RWPE1 (cell line): ENCODE measurements around the gene FNDC3B.

Source experiments
- CTCF ChIA-PET: fragments of 350-600 bp; sonication (Branson Sonifier 250); formaldehyde crosslinking; extraction: SDS; loops from one replicate; lab custom pipeline; 2021; lab: Yijun Ruan, JAX
- POLR2A ChIA-PET: fragments of 400-600 bp; formaldehyde crosslinking; extraction: SDS; loops from one replicate; lab custom pipeline; 2020; ENCODE audit warnings: antibody characterized with exemption; ENCODE audit not compliant: low non-redundant PET; lab: Yijun Ruan, JAX
- DNase-seq: peaks from one replicate; pipeline ENCODE4 v3.0.0; 2012; ENCODE audit warnings: low spot score
- H3K27ac ChIP-seq: fragments of 450-650 bp; 2 replicates; pipeline ENCODE4 v1.5.1; 2017
- CTCF ChIP-seq: fragments of 450-650 bp; conservative IDR thresholded peaks from 2 replicates; pipeline ENCODE4 v1.5.1; 2017; ENCODE audit warnings: low read depth, mild to moderate bottlenecking

FNDC3B gene

GRCh38 chr3:172043766-172044165 lies 4.4 kb downstream of the FNDC3B start:
- DNase-seq: no peak
- no peak for TF ChIP-seq CTCF
- ChIA-PET POLR2A (no interaction called here), CTCF (no interaction called here)
- H3K27ac ChIP-seq: no peak overlapping the region

- ChIA-PET POLR2A (no interaction called here), CTCF (interaction anchor here (0.6 kb wide), 3 partner anchors 10 to 255 kb away, joined by 3 read pairs; no protein-coding TSS in a partner anchor)
- no peak for TF ChIP-seq CTCF
- DNase-seq: no peak
- H3K27ac ChIP-seq: no peak overlapping the region
These were observed 5.6 kb downstream of the FNDC3B start for GRCh38 chr3:172044833-172045585.

- no peak for TF ChIP-seq CTCF
- ChIA-PET CTCF (interaction anchor here (0.7 kb wide), 1 partner anchor 645 kb away, joined by 3 read pairs; no protein-coding TSS in a partner anchor), POLR2A (no interaction called here)
- no peak for DNase-seq
- no peak overlapping the region for H3K27ac ChIP-seq
These were observed 7.0 kb downstream of the FNDC3B start for GRCh38 chr3:172046268-172046915.

GRCh38 chr3:172047567-172048115 lies 8.3 kb downstream of the FNDC3B start:
- ChIA-PET POLR2A (no interaction called here), CTCF (interaction anchor here (0.6 kb wide), 1 partner anchor 48 kb away, joined by 3 read pairs; no protein-coding TSS in a partner anchor)

GRCh38 chr3:172048599-172048998 lies 9.2 kb downstream of the FNDC3B start:
- H3K27ac ChIP-seq: no peak overlapping the region
- CTCF ChIA-PET: interaction anchor here (0.6 kb wide), 1 partner anchor 47 kb away, joined by 3 read pairs; no protein-coding TSS in a partner anchor

More at GRCh38 chr3:172047567-172048115, 8.3 kb downstream of the FNDC3B start:
- H3K27ac ChIP-seq: no peak overlapping the region
- no peak for TF ChIP-seq CTCF
- DNase-seq: no peak

More at GRCh38 chr3:172048599-172048998, 9.2 kb downstream of the FNDC3B start:
- POLR2A ChIA-PET: no interaction called here
- DNase-seq: no peak
- no peak for TF ChIP-seq CTCF
